GM10266 (cell line): ENCODE measurements around the gene KRT78.

Experiments
- DNase-seq: peaks from one replicate; pipeline ENCODE4 v3.0.0; 2012; ENCODE audit errors: extremely low spot score
- CTCF ChIP-seq: IDR thresholded peaks from 2 replicates; pipeline ENCODE4 v1.5.1; 2012; ENCODE audit warnings: mild to moderate bottlenecking, low read depth; ENCODE audit not compliant: control insufficient read depth, insufficient read depth; ENCODE audit errors: missing control alignments

KRT78 gene

GRCh38 chr12:52851787-52852186 is 3.0 kb upstream of the KRT78 start:
- DNase-seq = no peak
- no peak for TF ChIP-seq CTCF

GRCh38 chr12:52850681-52851080 is 1.9 kb upstream of the KRT78 start:
- TF ChIP-seq CTCF = no peak
- no peak for DNase-seq

- DNase-seq = no peak
- TF ChIP-seq CTCF = no peak
These were observed 717 bp upstream of the KRT78 start for GRCh38 chr12:52849511-52849910.

GRCh38 chr12:52847335-52848102 is 1.3 kb downstream of the KRT78 start:
- no peak for DNase-seq
- TF ChIP-seq CTCF = no peak

GRCh38 chr12:52846356-52846970 is 2.3 kb downstream of the KRT78 start:
- TF ChIP-seq CTCF = no peak
- no peak for DNase-seq

GRCh38 chr12:52845946-52846345 is 2.8 kb downstream of the KRT78 start:
- TF ChIP-seq CTCF = no peak
- no peak for DNase-seq

GRCh38 chr12:52844386-52844785 is 4.4 kb downstream of the KRT78 start:
- no peak for DNase-seq
- TF ChIP-seq CTCF = no peak
